DMS153 treated with DMSO at 0.1 percent for 48 hours (cell line): Measurements from ENCODE around the gene SLC16A9.
"Not testable (repeated sequence)": the region's sequence is repeated elsewhere in the genome, so short reads cannot be mapped to it uniquely, and the experiment has no call there.

ENCODE experiments used
- DNase-seq: peaks from one replicate; lab custom pipeline; 2025; ENCODE audit not compliant: unreplicated experiment; lab: John Stamatoyannopoulos, UW

SLC16A9 gene

DNA sequence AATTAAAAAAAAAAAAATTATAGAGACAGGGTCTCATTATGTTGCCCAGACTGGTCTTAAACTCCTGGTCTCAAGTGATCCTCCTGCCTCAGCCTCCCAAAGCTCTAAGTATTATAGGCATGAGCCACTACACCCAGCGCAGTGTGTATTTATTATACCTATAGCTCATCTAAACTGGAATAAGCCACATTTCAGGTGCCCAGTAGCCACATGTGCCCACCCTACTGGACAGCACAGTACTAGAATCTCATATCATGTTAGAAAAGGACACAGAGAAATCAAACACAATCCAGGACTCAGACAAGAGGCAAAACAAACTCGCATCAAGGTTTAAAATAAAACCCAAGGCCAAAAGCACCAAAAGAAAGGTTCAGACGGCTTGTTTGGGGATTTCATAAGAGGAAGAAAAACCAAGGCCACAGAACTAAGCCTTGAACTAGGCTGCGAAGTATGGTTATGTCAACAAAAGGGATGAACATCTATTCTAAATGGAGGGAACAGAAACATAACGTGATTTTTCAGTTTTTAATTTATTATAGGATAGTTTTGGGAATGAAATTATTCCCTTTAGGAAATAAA, 32.3 kb downstream of the SLC16A9 start:
- DNase-seq, result no peak

DNA sequence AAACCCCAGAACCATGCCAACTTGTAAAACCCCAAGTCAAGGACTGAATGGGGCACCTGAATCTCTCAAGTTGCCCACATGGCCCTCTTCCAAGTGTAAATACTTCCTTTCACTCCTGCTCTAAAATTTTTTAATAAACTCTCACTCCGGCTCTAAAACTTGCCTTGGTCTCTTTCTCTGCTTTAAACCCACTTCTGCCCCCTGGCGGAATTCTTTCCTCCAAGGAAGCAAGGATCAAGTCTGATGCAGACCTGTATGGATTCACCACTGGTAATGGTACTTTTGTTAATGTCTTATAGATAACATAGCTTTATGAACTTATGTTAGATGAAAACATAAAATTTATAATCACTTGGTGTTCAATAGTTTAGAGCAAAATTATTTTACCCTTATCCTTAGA, 33.8 kb downstream of the SLC16A9 start:
- no peak for DNase-seq

DNA sequence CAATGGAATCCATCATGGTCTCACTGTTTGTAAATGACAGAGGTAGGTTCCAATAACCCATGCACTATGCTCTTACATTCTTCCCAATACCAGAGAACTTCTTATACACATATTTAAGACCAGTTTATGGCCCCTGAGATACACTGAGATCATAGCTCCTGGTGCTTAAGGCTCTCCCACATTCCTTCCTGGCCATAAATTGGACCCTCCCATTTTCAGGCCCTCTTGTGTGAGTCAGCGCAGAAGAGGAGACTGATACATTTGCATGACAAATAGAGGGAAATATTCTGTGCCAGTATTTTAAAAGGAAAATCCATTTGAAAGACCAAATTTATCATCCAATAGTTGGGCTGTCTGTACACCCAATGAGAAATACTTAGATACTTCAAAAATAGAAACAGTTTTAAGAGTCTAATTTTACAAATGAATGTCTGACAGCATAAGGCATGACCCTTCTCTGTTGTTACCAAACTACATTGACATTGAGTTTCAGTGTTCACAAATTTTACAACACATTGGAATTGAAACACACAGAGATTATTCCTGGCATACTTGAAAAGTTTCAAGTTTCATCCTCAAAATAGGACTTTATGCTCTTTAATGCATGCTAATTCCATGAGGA, 35.3 kb downstream of the SLC16A9 start:
- DNase-seq, result no peak

DNA sequence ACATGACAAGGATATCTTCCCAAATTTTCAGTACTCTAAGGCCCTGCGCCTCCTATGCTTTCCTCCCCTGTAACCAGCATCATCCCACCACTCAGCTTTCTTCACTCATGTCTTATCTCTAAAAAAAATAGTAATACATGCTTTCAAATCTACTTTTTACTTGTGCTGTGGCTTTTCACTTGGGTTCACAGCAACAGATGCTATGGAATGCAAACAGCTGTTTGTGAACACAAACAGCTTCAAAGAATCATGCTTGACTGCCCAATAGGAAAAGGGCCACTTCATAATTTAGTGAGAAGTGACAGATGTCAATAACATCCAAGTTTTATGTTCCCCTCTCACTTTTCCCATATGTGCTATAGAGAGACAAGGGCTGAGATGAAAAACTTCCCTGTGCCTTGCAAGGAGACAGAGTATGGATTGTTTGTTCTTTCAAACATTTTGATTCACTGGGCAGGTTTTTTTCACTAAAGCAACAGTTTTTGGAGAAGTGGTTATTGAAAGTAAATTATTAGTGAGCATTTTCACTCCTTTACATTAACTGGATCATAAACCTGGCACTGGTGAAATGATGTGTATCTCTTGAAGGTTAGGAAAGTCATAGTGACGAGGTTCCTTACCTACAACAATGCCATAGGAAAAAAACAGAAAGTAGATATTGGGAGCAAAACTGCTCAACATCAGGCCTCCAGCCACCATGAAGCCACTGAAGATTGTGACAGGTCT, 37.3 kb downstream of the SLC16A9 start:
- no peak for DNase-seq

DNA sequence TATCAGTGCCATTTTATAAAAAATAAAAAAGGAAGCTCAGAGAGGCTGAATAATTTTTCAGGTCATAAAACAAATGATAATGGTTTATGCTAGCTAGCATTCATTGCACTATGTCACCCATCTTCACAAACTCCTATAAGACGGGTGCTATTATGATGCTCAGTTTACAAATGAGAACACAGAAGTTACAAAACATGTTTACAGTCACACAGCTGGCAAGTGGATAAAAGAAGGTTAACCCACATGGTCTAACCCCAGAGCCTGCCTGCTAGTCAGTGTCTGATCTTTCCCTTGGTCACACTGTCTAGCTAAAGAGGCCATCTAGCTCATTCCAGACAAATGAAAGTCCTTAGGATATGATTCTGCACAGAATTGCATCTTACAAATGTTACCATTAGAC, 39.4 kb downstream of the SLC16A9 start:
- no peak for DNase-seq

DNA sequence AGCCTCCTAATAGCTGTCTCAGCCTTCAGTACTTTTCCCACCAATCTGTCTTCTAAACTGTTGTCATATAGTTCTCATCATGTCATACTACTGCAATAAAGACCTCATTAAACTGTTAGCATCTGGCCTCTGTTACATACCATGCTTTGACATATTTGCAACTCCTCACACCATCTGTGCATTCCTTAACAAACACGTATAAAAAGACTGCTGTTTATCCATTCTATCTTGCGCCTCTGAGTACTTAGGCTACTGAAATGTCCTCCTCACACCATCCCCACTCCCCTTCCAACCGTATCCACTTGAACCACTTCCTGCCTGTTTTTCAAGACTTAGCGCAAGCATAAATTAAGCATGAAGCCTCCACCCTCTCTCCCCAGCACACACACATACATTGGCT, 41.6 kb downstream of the SLC16A9 start:
- DNase-seq, result no peak

DNA sequence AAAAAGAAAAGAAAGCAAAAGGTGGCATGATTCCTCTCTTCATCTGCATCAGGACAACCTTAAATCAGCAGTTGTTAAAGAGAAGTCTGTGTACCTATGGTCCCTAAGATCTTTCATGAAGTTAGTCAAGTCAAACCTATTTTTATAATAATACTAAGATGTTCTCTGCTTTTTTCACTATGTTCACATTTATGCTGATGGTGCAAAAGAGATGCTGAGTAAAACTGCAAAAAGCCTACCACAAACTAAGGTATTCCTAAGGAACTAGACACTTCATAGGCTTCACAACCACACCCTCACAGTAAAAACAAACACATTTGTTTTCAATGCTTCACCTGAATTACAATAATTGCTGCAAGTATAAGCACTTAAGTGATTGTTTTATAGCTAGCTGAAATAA, 43.3 kb downstream of the SLC16A9 start:
- DNase-seq, result no peak

DNA sequence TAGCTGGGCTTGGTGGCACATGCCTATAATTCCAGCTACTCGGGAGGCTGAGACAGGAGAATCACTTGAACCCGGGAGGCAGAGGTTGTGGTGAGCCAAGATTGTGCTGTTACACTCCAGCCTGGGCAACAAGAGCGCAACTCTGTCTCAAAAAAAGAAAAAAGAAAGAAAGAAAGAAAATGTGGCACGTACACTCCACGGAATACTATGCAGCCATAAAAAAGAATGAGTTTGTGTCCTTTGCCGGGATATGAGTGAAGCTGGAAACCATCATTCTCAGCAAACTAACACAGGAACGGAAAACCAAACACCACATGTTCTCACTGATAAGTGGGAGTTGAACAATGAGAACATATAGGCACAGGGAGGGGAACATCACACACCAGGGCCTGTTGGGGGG, 46.4 kb downstream of the SLC16A9 start:
- not testable (repeated sequence) for DNase-seq

DNA sequence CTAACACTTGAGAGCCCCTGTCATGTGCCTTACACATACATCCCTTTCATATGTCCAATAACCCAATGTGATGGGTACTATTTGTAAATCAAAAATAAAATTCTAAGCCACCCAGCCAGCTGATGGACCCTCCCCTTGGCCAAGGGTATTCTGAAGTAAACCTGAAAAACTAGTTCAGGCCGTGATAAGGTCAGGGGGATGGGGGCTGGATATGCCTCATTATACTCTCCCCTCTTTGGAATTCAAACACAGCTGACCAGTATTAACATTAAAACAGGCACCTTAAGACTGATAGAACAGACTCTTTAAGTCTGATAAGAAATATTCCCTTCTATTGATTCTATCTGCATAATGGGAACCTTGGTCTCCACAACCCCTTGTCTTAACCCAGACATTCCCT, 51.9 kb downstream of the SLC16A9 start:
- no peak for DNase-seq

DNA sequence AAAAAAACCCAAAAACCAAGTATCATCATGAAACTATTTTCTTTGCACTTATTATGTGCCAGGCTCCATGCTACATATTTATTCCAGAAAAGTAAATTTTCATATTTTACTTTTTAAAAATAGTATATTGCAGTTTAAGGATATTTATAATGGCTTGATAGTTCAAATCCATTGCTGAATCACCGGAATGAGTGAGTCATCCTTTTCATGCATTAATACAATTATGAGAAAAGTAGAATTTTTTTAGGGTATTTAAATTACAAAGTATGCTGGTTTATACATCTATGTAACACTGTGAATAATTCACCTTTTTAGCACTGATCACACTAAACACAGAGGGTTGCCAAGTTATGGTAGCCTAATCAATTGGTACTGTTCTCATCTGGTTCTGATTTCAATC, 54.3 kb downstream of the SLC16A9 start:
- DNase-seq, result no peak

DNA sequence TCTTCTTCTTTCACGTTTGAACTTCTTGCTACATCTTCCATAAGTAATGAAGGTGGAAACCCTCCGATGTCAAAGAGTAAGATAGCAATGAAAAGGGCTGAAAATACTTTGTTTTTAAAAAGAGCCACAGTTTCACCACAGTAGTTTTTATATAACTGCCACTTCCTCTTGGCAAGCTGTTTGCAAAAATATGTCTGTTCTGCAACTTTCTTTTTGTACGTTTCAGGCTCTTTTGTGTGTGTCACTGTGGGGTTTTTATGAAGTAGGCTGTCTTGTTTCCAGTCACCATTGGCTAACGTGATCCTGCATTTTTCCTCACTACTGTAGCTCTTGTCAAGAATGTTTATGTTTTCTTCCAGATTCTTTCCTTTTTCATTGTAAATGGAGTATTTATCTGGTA, 55.6 kb downstream of the SLC16A9 start:
- no peak for DNase-seq

DNA sequence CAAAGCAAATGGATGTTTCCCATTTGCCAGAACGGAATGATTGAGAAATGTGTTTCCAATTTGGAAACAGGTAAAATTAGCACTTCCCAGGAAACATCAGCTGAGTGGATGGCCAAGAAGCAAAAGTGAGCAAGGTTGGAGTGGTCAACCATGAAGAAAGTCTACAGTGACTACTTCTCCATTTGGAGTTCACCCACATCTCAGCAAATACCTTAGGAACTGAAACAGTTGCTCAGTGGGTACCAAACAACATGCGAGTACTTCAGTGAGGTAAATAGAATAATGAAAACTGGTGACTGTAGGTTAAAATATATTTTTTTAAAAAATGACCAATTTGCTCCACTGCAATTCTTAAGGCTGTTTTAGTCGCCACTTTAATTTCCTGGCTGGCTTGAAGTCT, 57.7 kb downstream of the SLC16A9 start:
- DNase-seq, result no peak

DNA sequence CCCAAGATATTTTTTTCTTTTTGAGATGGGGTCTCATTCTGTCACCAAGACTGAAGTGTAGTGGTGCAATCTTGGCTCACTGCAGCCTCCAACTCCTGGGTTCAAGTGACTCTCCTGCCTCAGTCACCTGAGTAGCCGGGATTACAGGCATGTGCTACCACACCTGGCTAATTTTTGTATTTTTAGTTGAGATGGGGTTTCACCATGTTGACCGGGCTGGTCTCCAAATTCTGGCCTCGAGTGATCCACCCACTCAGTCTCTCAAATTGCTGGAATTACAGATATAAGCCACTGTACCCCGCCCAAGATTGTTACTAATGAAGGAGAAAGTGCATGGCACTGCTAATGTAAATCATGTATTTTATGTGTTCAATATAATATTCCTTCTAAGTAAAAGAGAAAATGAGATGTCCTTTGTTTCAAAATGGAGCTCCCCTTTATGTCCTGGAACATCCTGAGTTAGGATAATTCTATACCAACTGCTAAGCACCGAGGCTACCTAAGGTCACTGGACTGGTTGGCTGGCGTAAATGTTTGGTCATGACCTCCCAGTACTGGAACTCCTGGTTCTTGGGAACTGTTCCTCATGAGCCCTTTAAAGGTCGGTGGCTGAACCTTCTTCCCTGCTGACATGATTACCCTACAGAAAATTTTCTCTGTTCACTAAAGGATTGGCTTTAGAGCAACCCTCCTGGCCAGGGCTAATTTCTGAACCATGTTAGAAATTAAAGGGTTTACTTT, 59.9 kb downstream of the SLC16A9 start:
- no peak for DNase-seq

DNA sequence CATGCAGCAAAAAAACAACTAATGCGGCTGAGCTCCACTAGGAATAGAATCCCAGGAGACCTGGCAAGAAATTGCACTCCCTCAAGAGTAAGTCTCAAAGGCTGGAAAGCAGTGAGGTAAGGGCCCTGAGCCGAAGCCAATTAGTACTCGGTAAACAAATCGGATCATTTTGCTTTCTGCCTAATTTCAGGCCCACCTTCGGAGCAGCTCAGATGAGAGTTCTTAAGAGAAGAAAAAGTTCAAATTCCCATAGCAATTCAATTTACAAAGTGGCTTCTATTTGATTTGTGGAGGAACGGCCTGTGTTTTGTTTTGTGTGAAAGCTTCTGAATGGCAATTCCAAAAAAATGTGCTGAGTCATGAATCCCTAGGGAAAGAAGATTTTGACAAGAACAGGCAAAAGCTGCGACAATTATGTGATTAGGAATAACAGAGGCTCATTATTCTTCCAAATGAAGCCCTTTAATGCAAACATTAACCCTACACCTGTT, 60.9 kb downstream of the SLC16A9 start:
- no peak for DNase-seq

DNA sequence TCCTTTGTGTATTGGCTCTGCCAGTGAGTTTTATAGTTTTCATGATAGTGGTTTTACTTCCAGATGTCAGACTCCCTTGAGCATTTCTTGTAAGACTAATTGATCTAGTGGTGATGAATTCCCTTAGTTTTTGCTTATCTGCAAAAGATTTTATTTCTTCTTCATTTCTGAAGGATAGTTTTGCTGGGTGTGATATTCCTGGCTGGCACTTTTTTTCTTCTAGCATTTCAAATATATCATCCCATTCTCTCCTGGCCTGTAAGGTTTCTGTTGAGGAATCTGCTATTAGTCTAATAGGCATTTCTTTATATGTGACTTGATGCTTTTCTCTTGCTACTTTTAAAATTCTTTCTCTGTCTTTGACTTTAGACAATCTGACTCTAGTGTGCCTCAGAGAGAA, 64.8 kb downstream of the SLC16A9 start:
- no peak for DNase-seq

DNA sequence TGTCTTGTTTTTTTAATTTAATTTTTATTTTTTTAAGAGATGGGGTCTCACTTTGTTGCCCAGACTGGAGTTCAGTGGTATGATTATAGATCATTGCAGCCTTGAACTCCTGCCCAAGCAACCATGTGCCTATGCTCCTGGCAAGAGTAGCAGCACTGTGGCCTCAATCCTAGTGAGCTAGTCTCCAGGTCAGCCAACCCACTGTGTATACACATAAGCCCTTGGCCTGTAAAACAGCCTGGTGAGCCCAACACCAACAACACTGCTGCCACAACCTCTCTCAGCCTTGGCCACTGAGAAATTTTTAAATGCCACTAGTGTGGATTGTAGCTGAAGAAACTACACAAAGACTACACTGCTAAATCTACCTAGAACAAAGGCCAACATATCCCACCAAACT, 68.0 kb downstream of the SLC16A9 start:
- not testable (repeated sequence) for DNase-seq

DNA sequence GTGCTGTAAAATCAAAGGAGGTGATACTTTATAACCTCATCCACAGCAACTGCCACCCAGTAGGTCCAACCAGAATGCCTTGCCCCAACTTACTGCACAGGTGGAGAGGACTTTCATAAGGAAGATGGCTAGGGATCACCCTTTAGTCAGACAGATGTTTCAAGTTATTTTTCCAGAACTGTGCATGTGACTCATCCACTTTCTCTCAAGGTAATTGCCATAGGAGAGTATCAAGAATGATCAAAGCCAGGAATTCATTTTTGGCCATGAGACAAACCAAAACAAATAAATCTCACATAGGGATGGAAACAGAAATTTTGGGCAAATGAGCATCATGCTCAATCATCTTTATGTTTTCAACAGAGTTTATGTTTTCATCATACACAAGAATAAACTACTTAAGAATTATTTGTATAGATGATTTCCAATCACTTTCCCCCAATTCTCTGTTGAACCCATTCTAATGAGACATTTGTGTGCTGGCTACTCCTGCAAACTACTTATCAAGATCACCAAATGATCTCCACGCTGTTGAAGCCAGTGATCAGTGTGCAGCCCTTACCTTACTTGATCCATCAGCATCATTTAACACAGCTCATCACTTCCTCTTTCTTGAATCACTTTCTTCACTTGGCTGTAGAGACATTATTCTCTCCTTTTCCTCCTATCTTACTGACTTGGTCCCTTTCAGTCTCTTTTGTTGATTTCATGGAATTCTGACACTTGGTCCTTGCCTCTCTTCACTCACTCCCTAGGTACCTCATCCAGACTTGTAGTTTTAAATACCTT, 74.0 kb downstream of the SLC16A9 start:
- DNase-seq, result no peak

DNA sequence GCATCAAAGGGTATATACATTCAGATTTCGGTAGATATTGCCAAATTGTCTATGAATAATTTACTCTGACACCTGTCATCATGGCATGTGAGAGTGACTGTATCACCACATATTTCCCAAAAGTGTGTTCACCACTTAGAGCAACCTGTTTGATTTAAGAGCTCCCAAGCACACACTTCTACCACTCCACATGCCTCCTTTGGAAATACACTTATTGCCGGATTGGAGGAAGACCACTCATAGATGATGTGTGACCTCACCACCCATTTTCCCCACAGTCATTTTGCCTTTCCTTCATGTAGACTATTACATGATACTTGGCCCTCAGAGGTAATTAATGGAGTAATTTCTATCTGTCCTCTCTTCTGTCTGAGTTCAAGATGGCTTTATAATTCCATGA, 75.5 kb downstream of the SLC16A9 start:
- DNase-seq, result no peak

DNA sequence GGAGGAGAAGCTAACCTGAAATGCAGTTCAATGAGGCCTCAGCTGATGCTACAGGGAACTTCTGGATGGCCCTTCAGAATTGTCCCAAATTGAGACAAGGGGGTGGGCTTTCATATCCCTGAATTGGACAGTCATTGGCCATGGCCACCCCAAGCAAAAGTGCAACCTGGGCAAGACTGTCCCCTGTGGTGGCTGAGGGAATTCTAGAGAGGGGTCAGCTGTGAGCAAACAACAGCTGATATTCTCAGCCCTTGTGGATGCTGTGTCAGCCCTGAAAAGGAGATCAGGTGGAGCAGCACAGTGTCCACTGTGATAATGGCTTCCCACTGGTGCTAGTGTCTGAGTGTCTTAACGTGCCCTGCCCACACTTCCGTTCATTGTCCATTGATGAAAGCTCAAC, 76.6 kb downstream of the SLC16A9 start:
- DNase-seq, result no peak

DNA sequence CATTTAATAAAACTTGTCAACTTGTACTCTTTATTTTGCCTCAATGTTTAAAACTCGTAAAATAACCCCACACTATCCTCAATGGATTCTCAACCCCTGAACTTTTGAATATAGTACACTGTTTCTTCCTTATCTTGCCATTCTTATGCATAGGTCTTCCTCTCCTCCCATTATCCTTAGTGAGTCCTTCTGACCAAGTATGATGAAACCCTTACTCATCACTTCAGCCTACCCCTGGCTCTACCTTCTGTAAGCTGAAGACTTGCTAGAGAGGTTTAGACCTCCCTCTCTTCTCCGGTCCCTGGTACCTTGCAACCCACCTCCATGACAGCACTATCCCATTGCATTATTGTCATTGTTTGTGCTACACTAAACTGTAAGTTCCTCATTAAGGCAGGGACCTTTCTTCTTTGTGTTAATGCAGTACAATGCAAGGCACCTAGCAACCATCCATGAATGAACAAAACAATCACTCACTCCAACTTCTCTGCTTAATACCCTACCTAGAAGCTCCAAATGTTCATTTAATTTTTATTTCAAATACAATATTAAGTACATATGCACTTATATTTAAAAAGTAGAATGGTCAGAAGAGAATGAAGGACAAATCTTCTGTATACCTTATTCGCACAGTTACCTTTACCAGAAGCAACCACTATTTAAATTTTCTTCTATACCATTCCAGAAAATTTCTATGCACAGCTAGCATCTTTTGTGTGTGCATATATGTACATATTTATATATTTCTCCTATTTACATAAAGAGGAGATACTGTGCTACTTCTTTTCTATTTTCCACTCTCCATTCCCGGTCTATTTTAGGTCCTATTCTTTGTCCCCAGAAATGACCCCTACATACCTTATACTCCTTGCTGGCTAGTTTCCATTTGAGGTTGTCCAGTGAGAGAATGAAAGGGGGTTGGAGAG, 77.5 kb downstream of the SLC16A9 start:
- DNase-seq, result no peak
